ENCODE measurements around the gene TMEM184B. TPM values are rescaled to one million over a fixed set of nuclear protein-coding genes. Genes with fewer than 3 reads are reported as not detected.

TMEM184B gene
- total and polyA plus RNA-seq, 7 experiments from 2014 or later, result 9.0 to 41.3 (median 34.8) TPM

DNA sequence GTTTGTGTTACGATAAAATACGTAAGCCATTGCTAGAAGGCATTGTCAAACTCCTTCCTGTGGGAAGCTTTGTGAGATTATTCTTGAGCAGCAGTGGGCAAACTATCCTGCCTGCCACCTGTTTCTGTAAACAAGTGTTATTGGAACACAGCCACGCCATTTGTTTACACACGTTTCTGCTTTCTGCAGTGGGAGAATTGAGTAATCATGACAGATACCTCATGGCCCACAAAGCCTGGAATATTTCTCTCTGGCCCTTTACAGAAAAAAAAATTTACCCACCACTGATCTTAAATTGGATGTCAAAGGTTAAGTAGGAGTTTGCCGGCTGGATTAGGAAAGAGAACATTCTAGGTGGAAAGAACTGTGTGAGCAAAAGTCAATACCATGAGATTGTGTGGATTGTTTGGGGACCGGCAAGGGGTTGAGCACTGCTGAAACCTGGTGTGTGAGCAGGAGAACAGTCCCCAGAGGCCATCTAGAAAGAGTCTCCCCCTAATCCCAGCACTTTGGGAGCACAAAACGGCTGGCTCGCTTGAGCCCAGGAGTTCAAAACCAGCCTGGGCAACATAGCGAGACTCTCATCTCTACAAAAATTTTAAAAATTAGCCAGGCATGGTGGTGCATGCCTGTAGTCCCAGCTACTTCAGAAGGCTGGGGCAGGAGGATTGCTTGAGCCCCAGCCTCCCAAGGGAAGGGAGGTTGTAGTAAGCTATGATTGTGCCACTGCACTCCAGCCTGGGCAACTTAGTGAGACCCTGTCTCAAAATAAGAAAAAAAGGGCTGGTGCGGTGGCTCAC lies 85.2 kb downstream of the TMEM184B start:
- POLR2A ChIA-PET, result no interaction called here
- no peak for DNase-seq

DNA sequence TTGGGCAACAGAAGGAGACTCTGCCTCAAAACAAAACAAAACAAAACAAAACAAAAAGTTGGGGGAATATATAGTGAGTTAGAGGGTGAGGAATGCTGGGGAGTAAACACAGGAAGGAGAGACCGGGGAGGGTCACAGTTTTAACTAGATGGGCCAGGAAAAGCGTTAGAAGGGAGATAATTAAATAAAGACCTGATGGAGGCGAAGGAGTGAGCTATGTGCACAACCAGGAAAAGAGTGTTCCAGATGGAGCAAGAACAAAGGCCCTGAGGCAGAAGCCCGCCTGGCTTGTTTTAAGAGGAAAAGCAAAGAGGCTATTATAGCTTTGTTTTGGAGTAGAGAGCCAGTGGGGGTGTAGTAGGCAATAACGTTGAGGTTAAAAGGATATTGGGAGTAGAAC lies 86.4 kb downstream of the TMEM184B start:
- Histone ChIP-seq H3K27ac (ENCODE audit: low read depth, low read length) (no peak overlapping the region), H3K4me3 (ENCODE audit: low read length) (no peak overlapping the region), H3K4me1 (ENCODE audit: control insufficient read depth in 2 of 2, insufficient read depth in 2 of 2, low read length in 2 of 2) (peaks cover 0 to 6% of the 10 kb centered on the region in 2 donors), H3K27me3 (ENCODE audit: control insufficient read depth in 2 of 2, insufficient read depth in 2 of 2, low read length in 2 of 2) (no peaks in the 10 kb centered on the region), H3K36me3 (ENCODE audit: control insufficient read depth in 2 of 3, insufficient read depth in 3 of 3, low read length in 3 of 3) (no peaks in the 10 kb centered on the region), H3K9me3 (ENCODE audit: control insufficient read depth in 2 of 3, low read length in 3 of 3) (no peaks in the 10 kb centered on the region)
- peaks cover 0 to 3% (median 0%) of the 10 kb centered on the region in 11 donors for H3K9me3 Mint-ChIP-seq
- no peaks in the 10 kb centered on the region for H3K36me3 Mint-ChIP-seq
- ChIA-PET CTCF (interaction anchor here (0.6 kb wide), 1 partner anchor 853 kb away, joined by 3 read pairs; no protein-coding TSS in a partner anchor), POLR2A (interaction anchor here (0.6 to 0.7 kb wide), 2 partner anchors 15 to 20 kb away, joined by 3 read pairs; partner anchors contain the start of gene MAFF)
- H3K27ac Mint-ChIP-seq, result no peak overlapping the region
- DNase-seq, result no peak
- no peak overlapping the region for H3K4me3 Mint-ChIP-seq
- intact Hi-C loops (cut with micrococcal nuclease), result loop anchor here in 1 of 2 donors (10.0 kb wide), 1 partner anchor 382 kb away; the partner anchor contains the start of gene GCAT
- ATAC-seq, result no peak
- H3K27me3 Mint-ChIP-seq, result peaks cover 0 to 23% (median 0%) of the 10 kb centered on the region in 5 donors
- H3K4me1 Mint-ChIP-seq, result peaks cover under 1 to 11% (median 7%) of the 10 kb centered on the region in 7 donors

More for the DNA sequence above, 85.2 kb downstream of the TMEM184B start:
- H3K9me3 Mint-ChIP-seq, result peaks cover 0 to 3% (median 0%) of the 10 kb centered on the region in 11 donors
- H3K27ac Mint-ChIP-seq, result no peak overlapping the region
- H3K9me3 ChIP-seq (ENCODE audit: control insufficient read depth in 2 of 3, low read length in 3 of 3), result no peaks in the 10 kb centered on the region
- peaks cover 0 to 5% (median 0%) of the 10 kb centered on the region in 7 donors for H3K4me1 Mint-ChIP-seq
- intact Hi-C loops (cut with micrococcal nuclease), result loop anchor here in 1 of 2 donors (10.0 kb wide), 1 partner anchor 383 kb away; the partner anchor contains the start of gene GCAT
- no peaks in the 10 kb centered on the region for H3K36me3 ChIP-seq (ENCODE audit: control insufficient read depth in 2 of 3, insufficient read depth in 3 of 3, low read length in 3 of 3)
- H3K27me3 Mint-ChIP-seq, result peaks cover 0 to 30% (median 0%) of the 10 kb centered on the region in 5 donors
- H3K4me3 ChIP-seq (ENCODE audit: low read length), result no peak overlapping the region
- no peaks in the 10 kb centered on the region for H3K36me3 Mint-ChIP-seq
- CTCF ChIA-PET, result no interaction called here
- H3K4me1 ChIP-seq (ENCODE audit: control insufficient read depth in 2 of 2, insufficient read depth in 2 of 2, low read length in 2 of 2), result no peaks in the 10 kb centered on the region
- no peak for ATAC-seq
- H3K4me3 Mint-ChIP-seq, result no peak overlapping the region
- no peaks in the 10 kb centered on the region for H3K27me3 ChIP-seq (ENCODE audit: control insufficient read depth in 2 of 2, insufficient read depth in 2 of 2, low read length in 2 of 2)
- no peak overlapping the region for H3K27ac ChIP-seq (ENCODE audit: low read depth, low read length)

DNA sequence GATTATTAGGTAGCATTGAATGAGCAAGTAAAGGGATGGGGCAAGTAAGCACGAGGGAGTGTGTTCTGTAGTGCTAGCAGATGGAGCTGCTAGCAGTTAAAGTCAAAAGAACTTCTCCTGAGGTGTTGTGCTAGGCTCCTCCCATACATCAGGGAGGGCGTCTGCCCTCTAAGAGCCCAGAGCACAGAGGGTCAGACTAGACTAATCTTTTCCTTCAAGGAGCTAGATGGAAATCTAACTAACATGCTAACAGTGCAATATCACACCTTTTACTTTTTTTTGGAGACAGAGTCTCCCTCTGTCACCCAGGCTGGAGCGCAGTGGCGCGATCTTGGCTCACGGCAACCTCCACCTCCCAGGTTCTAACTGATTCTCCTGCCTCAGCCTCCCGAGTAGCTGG lies 88.0 kb downstream of the TMEM184B start:
- no peaks in the 10 kb centered on the region for H3K36me3 ChIP-seq (ENCODE audit: control insufficient read depth in 2 of 3, insufficient read depth in 3 of 3, low read length in 3 of 3)
- H3K27me3 Mint-ChIP-seq, result peaks cover 0 to 21% (median 0%) of the 10 kb centered on the region in 5 donors
- H3K4me3 Mint-ChIP-seq, result no peak overlapping the region
- CTCF ChIA-PET, result no interaction called here
- H3K27ac Mint-ChIP-seq, result no peak overlapping the region
- H3K9me3 ChIP-seq (ENCODE audit: control insufficient read depth in 2 of 3, low read length in 3 of 3), result no peaks in the 10 kb centered on the region
- ATAC-seq (no peak), DNase-seq (no peak)
- H3K4me3 ChIP-seq (ENCODE audit: low read length), result no peak overlapping the region
- H3K4me1 ChIP-seq (ENCODE audit: control insufficient read depth in 2 of 2, insufficient read depth in 2 of 2, low read length in 2 of 2), result peaks cover 11 to 22% of the 10 kb centered on the region in 2 donors
- H3K9me3 Mint-ChIP-seq, result peaks cover 0 to 3% (median 0%) of the 10 kb centered on the region in 11 donors
- H3K27ac ChIP-seq (ENCODE audit: low read depth, low read length), result no peak overlapping the region
- H3K27me3 ChIP-seq (ENCODE audit: control insufficient read depth in 2 of 2, insufficient read depth in 2 of 2, low read length in 2 of 2), result no peaks in the 10 kb centered on the region
- no peaks in the 10 kb centered on the region for H3K36me3 Mint-ChIP-seq
- H3K4me1 Mint-ChIP-seq, result peaks cover 17 to 27% (median 23%) of the 10 kb centered on the region in 7 donors
- POLR2A ChIA-PET, result interaction anchor here (0.7 to 1.2 kb wide), 2 partner anchors 12 to 37 kb away, joined by 3 read pairs; no protein-coding TSS in a partner anchor
- intact Hi-C loops (cut with micrococcal nuclease), result loop anchor here (5.0 to 10.0 kb wide), 5 partner anchors 72 to 380 kb away; partner anchors contain the start of genes ANKRD54 (in 1 of the 2), BAIAP2L2 (in 1 of the 2), EIF3L (in 1 of the 2) and GCAT (in 1 of the 2)

DNA sequence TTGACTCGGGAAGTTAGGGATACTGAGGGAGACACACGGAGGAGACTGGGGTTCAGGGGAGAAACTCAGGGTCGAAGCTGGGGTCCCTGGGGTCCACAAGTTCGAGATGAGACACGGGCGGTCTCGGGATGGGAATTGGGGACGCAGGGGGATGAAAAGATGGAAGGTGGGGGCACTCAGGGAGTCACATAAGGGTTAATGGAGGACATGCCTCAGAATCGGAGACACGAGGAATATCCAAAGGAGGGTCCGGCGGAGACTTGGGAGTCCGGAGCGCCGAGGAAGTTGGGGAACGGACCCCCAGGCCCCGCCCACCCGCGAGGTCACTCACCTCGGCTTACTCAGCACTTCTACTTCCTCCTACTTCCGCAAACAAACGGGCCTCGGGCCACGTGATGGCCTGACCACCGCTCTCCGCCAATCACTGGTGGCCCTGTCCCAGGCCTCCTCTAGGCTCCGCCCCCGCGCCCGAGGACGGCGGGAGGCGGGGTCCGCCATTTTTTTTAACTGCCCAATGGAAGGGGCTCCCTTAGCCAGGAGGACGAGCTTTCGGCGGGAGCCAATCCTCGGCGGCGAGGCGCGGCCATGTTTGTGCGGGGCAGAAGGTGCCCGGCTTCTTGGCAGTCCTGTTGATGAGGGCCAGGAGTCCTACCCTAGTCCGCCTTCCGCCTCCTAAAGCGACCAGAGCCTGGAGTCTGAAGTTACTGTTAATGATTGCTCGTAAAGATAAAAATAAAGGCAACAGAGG lies 91.2 kb downstream of the TMEM184B start, which contains the start of gene PLA2G6:
TSS of gene PLA2G6 (minus strand) at position 378 of the 748 bp plus-strand sequence. CDS start 12,404 bp downstream, outside the sequence.
- Mint-ChIP-seq H3K4me1 (peaks cover 34 to 50% (median 42%) of the 10 kb centered on the region in 7 donors), H3K9me3 (peaks cover 0 to 1% (median 0%) of the 10 kb centered on the region in 11 donors), H3K27me3 (peaks cover 0 to 14% (median 0%) of the 10 kb centered on the region in 5 donors), H3K27ac (peak within 1 kb of the TSS; percentile 36 to 94 (median 89)), H3K36me3 (peaks cover 0 to 5% (median 0%) of the 10 kb centered on the region in 5 donors), H3K4me3 (peak within 1 kb of the TSS; percentile 88 to 100 (median 94))
- Histone ChIP-seq H3K36me3 (ENCODE audit: control insufficient read depth in 2 of 3, insufficient read depth in 3 of 3, low read length in 3 of 3) (no peaks in the 10 kb centered on the region), H3K4me1 (ENCODE audit: control insufficient read depth in 2 of 2, insufficient read depth in 2 of 2, low read length in 2 of 2) (peaks cover 16 to 31% of the 10 kb centered on the region in 2 donors), H3K4me3 (ENCODE audit: low read length) (peak within 1 kb of the TSS; percentile 90), H3K9me3 (ENCODE audit: control insufficient read depth in 2 of 3, low read length in 3 of 3) (no peaks in the 10 kb centered on the region), H3K27ac (ENCODE audit: low read depth, low read length) (peak within 1 kb of the TSS; percentile 67), H3K27me3 (ENCODE audit: control insufficient read depth in 2 of 2, insufficient read depth in 2 of 2, low read length in 2 of 2) (no peaks in the 10 kb centered on the region)
- ATAC-seq (peak; percentile 96), DNase-seq (peak; percentile 86 to 99 (median 90))
- CTCF ChIA-PET, result interaction anchor here (1.4 kb wide), 1 partner anchor 67 kb away, joined by 3 read pairs; no protein-coding TSS in a partner anchor
- intact Hi-C loops (cut with micrococcal nuclease), result loop anchor here (1.0 to 10.0 kb wide), 12 partner anchors 20 to 519 kb away; partner anchors contain the start of genes DMC1 (in 2 of the 2), MAFF (in 2 of the 2), TMEM184B (in 2 of the 2) and ANKRD54 (in 1 of the 2)
- POLR2A ChIA-PET, result interaction anchor here (0.5 to 2.6 kb wide), 6 partner anchors 17 to 117 kb away, joined by 3 to 21 read pairs (median 4); partner anchors contain the start of gene MAFF

DNA sequence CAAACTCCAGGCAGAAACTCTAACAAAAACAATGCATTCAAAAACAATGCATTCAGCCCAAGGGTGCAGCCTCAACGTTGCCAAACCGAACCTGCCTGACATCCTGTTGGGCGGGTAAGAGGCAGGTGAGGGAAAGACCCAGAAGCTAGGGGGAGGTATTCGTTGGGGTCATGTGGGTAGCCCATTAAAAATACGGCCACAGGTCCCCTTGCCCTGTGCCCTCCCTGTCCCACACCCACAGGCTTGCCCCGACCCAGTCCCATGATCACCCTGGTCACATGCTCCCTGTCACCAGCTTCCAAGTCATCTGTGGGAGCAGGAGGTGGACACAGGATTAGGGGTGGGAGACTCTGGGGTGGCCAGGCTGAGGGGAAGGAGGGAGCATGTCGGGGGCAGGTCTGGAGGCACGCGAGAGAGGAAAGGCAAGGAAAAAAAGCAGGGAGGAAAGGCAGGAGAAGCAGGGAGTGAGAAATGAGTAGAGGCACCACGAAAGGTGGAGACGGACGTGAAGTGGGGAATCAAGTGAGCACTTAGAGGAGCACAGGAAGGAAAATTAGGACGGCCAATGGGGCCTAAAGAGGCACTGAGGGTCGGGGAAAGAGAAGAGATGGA lies 91.9 kb downstream of the TMEM184B start:
- DNase-seq, result peak in 8 of 9 donors; percentile 23 to 57 (median 46)
- peaks cover 0 to 10% (median 0%) of the 10 kb centered on the region in 5 donors for H3K27me3 Mint-ChIP-seq
- H3K9me3 Mint-ChIP-seq, result no peaks in the 10 kb centered on the region
- peaks cover 0 to 5% (median 0%) of the 10 kb centered on the region in 5 donors for H3K36me3 Mint-ChIP-seq
- Histone ChIP-seq H3K9me3 (ENCODE audit: control insufficient read depth in 2 of 3, low read length in 3 of 3) (no peaks in the 10 kb centered on the region), H3K4me3 (ENCODE audit: low read length) (peak overlapping the region; percentile 90), H3K27ac (ENCODE audit: low read depth, low read length) (peak overlapping the region; percentile 67), H3K36me3 (ENCODE audit: control insufficient read depth in 2 of 3, insufficient read depth in 3 of 3, low read length in 3 of 3) (no peaks in the 10 kb centered on the region), H3K27me3 (ENCODE audit: control insufficient read depth in 2 of 2, insufficient read depth in 2 of 2, low read length in 2 of 2) (no peaks in the 10 kb centered on the region), H3K4me1 (ENCODE audit: control insufficient read depth in 2 of 2, insufficient read depth in 2 of 2, low read length in 2 of 2) (peaks cover 23 to 37% of the 10 kb centered on the region in 2 donors)
- ChIA-PET POLR2A (interaction anchor here (0.5 to 2.6 kb wide), 4 partner anchors 21 to 117 kb away, joined by 3 to 21 read pairs (median 5); partner anchors contain the start of gene MAFF), CTCF (interaction anchor here (0.6 to 1.4 kb wide), 3 partner anchors 38 to 1754 kb away, joined by 3 read pairs; no protein-coding TSS in a partner anchor)
- H3K4me1 Mint-ChIP-seq, result peaks cover 38 to 57% (median 49%) of the 10 kb centered on the region in 7 donors
- H3K27ac Mint-ChIP-seq, result peak overlapping the region; percentile 36 to 94 (median 89)
- intact Hi-C loops (cut with micrococcal nuclease), result loop anchor here (1.0 to 10.0 kb wide), 12 partner anchors 20 to 520 kb away; partner anchors contain the start of genes DMC1 (in 2 of the 2), MAFF (in 2 of the 2), TMEM184B (in 2 of the 2) and ANKRD54 (in 1 of the 2)
- ATAC-seq, result peak; percentile 26
- H3K4me3 Mint-ChIP-seq, result peak overlapping the region; percentile 88 to 100 (median 94)

Data from naive thymus-derived CD4-positive, alpha-beta T cell (primary cell).